Tibial artery (tissue), 4 donors: Measurements from ENCODE around the gene GPC6.
A peak's percentile ranks its signal among the peaks of the same experiment; 100 is the strongest.

ENCODE experiments used
- DNase-seq, 2 donors: peaks; one replicate each; pipeline ENCODE4 v3.0.0-alpha.2; 2019
- H3K27ac ChIP-seq, 2 donors: fragments of 200-600 bp; sonication (generic) in 1 of 2; 1 replicate in 1 of 2; 2 replicates in 1 of 2; pipeline ENCODE4 v1.5.1; 2018 to 2019; ENCODE audit warnings: mild to moderate bottlenecking in 1 of 2
- H3K27me3 ChIP-seq, 2 donors: fragments of 200-600 bp; sonication (generic) in 1 of 2; one replicate each; pipeline versions ENCODE4 v1.5.1 to v1.6.0; 2016 to 2019
- H3K36me3 ChIP-seq, 3 donors: fragments of 200-600 bp; sonication (generic) in 2 of 3; one replicate each; pipeline ENCODE4 v1.5.1; 2016 to 2019; ENCODE audit warnings: mild to moderate bottlenecking in 2 of 3
- H3K4me1 ChIP-seq, 4 donors: fragments of 200-600 bp; sonication (generic) in 2 of 4; 1 replicate in 3 of 4; 2 replicates in 1 of 4; pipeline ENCODE4 v1.5.1; 2016 to 2019
- H3K4me3 ChIP-seq, 2 donors: fragments of 200-600 bp; sonication (generic) in 1 of 2; 1 replicate in 1 of 2; 2 replicates in 1 of 2; pipeline ENCODE4 v1.5.1; 2018 to 2019; ENCODE audit warnings: mild to moderate bottlenecking in 2 of 2
- H3K9me3 ChIP-seq, 3 donors: fragments of 200-600 bp; sonication (generic) in 1 of 3; one replicate each; pipeline ENCODE4 v1.5.1; 2016 to 2019
- intact Hi-C: fragments of 100-400 bp; cut with DNase I; formaldehyde crosslinking; loops from one replicate; pipeline ENCODE4 v1.15.0; 2023; ENCODE audit warnings: low total_unique reads
- TF ChIP-seq, protein P1 (sequence below), 2 experiments: fragments of 200-600 bp in 1 of 2; fragments of 450-650 bp in 1 of 2; IDR thresholded peaks; one replicate each; pipeline ENCODE4 v1.5.1; 2017 to 2019; ENCODE audit warnings: antibody characterized with exemption in 2 of 2, mild to moderate bottlenecking in 1 of 2, moderate library complexity in 1 of 2

The GPC6 gene

DNA sequence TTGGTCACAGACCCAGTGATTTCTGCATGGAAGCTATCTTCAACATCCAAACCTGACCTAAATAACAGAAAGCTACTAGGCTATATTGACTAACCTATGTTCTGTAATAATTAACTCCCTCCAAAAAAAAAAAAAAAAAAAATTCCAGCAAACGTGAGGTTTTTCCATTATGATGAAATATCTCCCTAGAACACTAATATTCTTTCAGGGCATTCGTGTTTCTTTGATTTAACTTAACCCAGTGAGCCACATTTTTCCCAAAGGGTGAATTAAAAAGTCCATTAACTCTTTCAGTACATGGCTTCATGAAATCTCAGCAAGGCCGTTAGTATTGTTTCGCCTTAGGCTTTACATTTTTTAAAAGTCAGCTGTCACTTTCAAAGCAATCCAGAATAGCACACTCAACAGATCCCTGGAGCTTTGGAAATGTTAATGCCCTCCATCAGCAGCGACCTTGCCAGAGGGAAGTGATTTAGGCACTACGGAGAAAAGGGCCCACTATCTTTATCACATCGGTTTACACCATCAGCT lies 1077.1 kb downstream of the GPC6 start:
- DNase-seq: no peak
- Histone ChIP-seq H3K9me3 (no peaks in the 10 kb centered on the region), H3K27ac (no peak overlapping the region), H3K4me3 (no peak overlapping the region), H3K4me1 (peaks cover 0 to 10% (median 0%) of the 10 kb centered on the region in 4 donors), H3K27me3 (no peaks in the 10 kb centered on the region), H3K36me3 (no peaks in the 10 kb centered on the region)
- intact Hi-C loops: no loop called here
- TF ChIP-seq, protein P1, sequence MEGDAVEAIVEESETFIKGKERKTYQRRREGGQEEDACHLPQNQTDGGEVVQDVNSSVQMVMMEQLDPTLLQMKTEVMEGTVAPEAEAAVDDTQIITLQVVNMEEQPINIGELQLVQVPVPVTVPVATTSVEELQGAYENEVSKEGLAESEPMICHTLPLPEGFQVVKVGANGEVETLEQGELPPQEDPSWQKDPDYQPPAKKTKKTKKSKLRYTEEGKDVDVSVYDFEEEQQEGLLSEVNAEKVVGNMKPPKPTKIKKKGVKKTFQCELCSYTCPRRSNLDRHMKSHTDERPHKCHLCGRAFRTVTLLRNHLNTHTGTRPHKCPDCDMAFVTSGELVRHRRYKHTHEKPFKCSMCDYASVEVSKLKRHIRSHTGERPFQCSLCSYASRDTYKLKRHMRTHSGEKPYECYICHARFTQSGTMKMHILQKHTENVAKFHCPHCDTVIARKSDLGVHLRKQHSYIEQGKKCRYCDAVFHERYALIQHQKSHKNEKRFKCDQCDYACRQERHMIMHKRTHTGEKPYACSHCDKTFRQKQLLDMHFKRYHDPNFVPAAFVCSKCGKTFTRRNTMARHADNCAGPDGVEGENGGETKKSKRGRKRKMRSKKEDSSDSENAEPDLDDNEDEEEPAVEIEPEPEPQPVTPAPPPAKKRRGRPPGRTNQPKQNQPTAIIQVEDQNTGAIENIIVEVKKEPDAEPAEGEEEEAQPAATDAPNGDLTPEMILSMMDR (IDR thresholded peaks at IDR 0.05): no peak

DNA sequence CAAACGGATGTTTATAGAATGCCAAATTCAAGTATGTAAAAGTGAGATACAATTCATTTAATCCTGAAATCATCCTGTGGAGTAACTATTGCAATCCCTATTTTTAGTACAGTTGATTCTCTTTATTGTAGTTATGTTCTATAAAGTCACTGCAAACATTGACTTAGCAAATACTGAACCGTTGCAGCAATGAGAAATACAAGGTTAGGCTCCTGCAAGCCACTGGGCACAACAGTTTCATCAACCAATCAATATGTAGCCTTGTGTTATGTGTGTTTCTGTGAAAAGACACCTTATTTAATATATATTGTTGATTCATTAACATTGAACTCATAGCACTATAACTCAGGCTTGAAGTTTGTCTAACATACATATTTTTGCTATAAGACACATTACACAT lies 1078.4 kb downstream of the GPC6 start:
- no peak overlapping the region for H3K27ac ChIP-seq
- TF ChIP-seq, protein P1 (IDR thresholded peaks at IDR 0.05): no peak
- H3K4me3 ChIP-seq: no peak overlapping the region
- intact Hi-C loops: no loop called here
- DNase-seq: no peak
- no peaks in the 10 kb centered on the region for H3K27me3 ChIP-seq
- H3K4me1 ChIP-seq: peaks cover 0 to 17% (median 3%) of the 10 kb centered on the region in 4 donors
- no peaks in the 10 kb centered on the region for H3K9me3 ChIP-seq
- no peaks in the 10 kb centered on the region for H3K36me3 ChIP-seq

GRCh38 chr13:94305463-94305862 lies 1078.9 kb downstream of the GPC6 start:
- peak in 1 of 2 donors; percentile 39 for DNase-seq
- Histone ChIP-seq H3K36me3 (no peaks in the 10 kb centered on the region), H3K27ac (no peak overlapping the region), H3K9me3 (no peaks in the 10 kb centered on the region), H3K4me1 (peaks cover 0 to 21% (median 5%) of the 10 kb centered on the region in 4 donors), H3K27me3 (no peaks in the 10 kb centered on the region), H3K4me3 (no peak overlapping the region)
- intact Hi-C loops: no loop called here
- TF ChIP-seq, protein P1 (IDR thresholded peaks at IDR 0.05): no peak

DNA sequence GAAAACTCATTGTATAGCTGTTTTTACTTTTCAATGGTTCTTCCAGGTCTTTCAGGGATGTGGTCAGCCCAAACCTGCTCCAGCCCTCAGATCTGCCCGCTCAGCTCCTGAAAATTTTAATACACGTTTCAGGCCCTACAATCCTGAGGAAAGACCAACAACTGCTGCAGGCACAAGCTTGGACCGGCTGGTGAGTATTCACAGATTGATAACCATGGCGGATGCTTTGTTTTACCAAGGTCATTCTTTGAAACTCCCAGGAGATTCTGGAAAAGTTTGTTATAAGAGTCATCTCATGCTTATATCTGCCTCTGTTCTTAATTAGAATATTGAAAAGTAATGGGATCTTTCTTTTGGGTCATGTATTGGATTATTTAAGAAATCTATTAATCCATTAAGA lies 1079.3 kb downstream of the GPC6 start:
- Histone ChIP-seq H3K36me3 (no peaks in the 10 kb centered on the region), H3K4me1 (peaks cover 0 to 26% (median 6%) of the 10 kb centered on the region in 4 donors), H3K9me3 (no peaks in the 10 kb centered on the region), H3K4me3 (no peak overlapping the region), H3K27ac (no peak overlapping the region), H3K27me3 (no peaks in the 10 kb centered on the region)
- DNase-seq: no peak
- intact Hi-C loops: no loop called here
- TF ChIP-seq, protein P1 (IDR thresholded peaks at IDR 0.05): no peak

DNA sequence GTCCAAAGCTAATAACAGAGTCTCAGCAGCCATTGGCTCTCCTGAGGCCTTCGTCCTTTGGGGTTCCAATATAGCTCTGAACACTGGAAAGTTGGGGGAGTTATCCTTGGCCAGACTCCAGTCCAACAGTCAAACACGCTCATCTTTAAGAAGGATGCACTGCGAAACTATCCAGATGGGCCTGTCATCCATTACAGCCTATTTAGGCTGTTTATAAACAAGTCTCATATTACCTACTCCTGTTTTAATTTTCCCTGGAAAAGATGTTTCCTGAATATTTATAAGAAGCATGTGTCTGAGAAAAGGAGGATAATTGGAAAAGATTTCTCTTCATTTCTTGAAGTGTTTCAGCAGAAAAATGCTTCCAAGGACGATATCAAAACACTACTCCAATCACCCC lies 1082.2 kb downstream of the GPC6 start:
- no peak overlapping the region for H3K27ac ChIP-seq
- TF ChIP-seq, protein P1 (IDR thresholded peaks at IDR 0.05): no peak
- intact Hi-C loops: no loop called here
- H3K36me3 ChIP-seq: no peaks in the 10 kb centered on the region
- H3K27me3 ChIP-seq: no peaks in the 10 kb centered on the region
- DNase-seq: no peak
- no peaks in the 10 kb centered on the region for H3K9me3 ChIP-seq
- H3K4me3 ChIP-seq: no peak overlapping the region
- peaks cover 0 to 36% (median 6%) of the 10 kb centered on the region in 4 donors for H3K4me1 ChIP-seq

DNA sequence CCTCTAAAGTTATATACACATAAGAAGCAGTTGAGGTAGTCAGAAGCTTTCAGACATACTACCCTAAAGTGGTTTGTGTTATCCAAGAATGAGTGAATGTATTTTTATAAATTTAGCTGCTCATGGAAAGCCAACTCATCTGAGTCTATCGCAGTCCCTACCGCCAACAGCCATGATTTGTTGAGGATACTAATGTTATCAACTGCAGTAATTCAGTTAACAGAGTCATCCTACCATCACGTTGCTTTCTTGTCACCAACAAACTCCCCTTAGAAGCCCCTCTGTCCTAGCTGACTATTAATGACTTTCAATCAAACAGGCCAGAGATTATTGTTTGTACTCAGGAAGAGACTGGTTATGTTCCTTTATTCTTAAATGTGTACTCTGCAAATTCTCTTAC lies 1083.0 kb downstream of the GPC6 start:
- intact Hi-C loops: no loop called here
- Histone ChIP-seq H3K27me3 (no peaks in the 10 kb centered on the region), H3K4me1 (peaks cover 0 to 36% (median 6%) of the 10 kb centered on the region in 4 donors), H3K36me3 (no peaks in the 10 kb centered on the region), H3K9me3 (no peaks in the 10 kb centered on the region), H3K4me3 (no peak overlapping the region), H3K27ac (peak overlapping the region; percentile 14 to 39)
- DNase-seq: no peak
- TF ChIP-seq, protein P1 (IDR thresholded peaks at IDR 0.05): no peak
